GM12801 (cell line): ENCODE data around the gene TSPAN3.

Source experiments
- CTCF ChIP-seq: IDR thresholded peaks from one replicate; pipeline ENCODE4 v1.5.1; 2011; ENCODE audit warnings: control low read depth; ENCODE audit not compliant: insufficient read length; ENCODE audit errors: extremely low read depth

Gene TSPAN3

DNA sequence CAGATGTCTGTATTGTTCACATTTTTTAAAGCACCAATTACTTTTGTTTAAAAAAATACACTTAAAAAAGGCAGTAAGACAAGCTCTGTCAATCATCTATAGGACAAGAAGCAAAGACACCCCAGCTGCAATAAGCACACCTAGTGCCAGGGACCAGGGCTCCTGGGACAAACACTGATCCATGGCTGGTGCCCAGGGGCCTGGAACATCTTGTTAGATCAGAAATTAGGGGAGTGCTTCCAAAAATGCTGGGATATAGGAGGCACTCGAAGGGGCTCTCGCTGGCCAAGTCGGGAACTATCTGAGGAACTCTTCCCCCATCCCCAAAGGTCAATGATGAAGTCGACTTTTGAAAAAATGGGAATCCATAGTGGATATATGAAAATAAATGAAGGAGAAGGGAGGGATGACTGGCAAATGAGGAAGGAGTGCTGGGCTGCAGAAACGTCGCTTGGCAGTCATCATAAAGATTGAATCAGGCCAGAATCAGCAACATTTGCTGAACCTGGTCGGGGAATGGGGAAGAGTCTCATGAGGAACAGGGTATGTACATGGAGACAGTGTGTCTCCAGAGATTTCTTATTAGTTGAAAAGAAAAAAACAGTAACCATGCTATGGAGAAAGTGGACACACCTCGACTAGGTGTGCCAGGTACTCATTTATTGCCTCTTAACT, 28.5 kb downstream of the TSPAN3 start:
- no peak for TF ChIP-seq CTCF

GRCh38 chr15:77040673-77041072, 30.2 kb downstream of the TSPAN3 start:
- TF ChIP-seq CTCF, result no peak

DNA sequence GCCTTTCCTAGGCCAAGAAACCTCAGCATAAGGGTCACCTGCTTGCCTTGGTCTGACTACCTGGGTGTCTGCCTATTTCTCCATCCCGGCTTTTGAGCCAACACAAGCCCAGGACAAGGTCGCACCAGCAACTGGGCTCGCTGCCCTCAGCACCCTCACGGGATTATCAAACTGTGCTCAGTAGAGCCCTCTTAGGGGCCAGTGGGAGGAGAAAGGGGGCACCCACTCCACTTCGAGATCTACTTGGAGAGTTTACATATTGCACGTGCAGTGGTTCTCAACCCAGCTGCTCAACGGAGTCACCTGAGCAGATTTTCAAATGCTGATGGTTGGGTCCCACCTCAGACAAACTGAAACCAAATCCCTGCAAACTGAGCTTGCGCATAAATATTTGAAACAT, 31.1 kb downstream of the TSPAN3 start:
- TF ChIP-seq CTCF, result no peak

- TF ChIP-seq CTCF, result no peak
Measured at GRCh38 chr15:77039217-77039533, 31.7 kb downstream of the TSPAN3 start.

GRCh38 chr15:77038312-77039216, 32.3 kb downstream of the TSPAN3 start:
- TF ChIP-seq CTCF, result no peak

GRCh38 chr15:77037388-77038209, 33.3 kb downstream of the TSPAN3 start:
- no peak for TF ChIP-seq CTCF

- TF ChIP-seq CTCF, result no peak
Measured at GRCh38 chr15:77036537-77037387, 34.1 kb downstream of the TSPAN3 start.
